Ishikawa (cell line): ENCODE results near the gene F3.

Experiments
- CEBPB ChIP-seq: IDR thresholded peaks from 2 replicates; pipeline ENCODE4 v1.6.1; 2012
- EGR1 ChIP-seq: IDR thresholded peaks from 2 replicates; pipeline ENCODE4 v1.6.1; 2012
- EP300 ChIP-seq: IDR thresholded peaks from 2 replicates; pipeline ENCODE4 v1.6.1; 2012; ENCODE audit warnings: borderline replicate concordance
- FOXM1 ChIP-seq: IDR thresholded peaks from 2 replicates; pipeline ENCODE4 v1.6.1; 2012; ENCODE audit warnings: low read depth, borderline replicate concordance
- NFIC ChIP-seq: IDR thresholded peaks from 2 replicates; pipeline ENCODE4 v1.6.1; 2012
- RAD21 ChIP-seq: IDR thresholded peaks from 2 replicates; pipeline ENCODE4 v1.6.1; 2012; ENCODE audit warnings: low read depth
- TAF1 ChIP-seq: IDR thresholded peaks from 2 replicates; pipeline ENCODE4 v1.6.1; 2012; ENCODE audit warnings: low read depth, mild to moderate bottlenecking
- TCF12 ChIP-seq: IDR thresholded peaks from 2 replicates; pipeline ENCODE4 v1.6.1; 2012; ENCODE audit warnings: low read depth
- YY1 ChIP-seq: IDR thresholded peaks from 2 replicates; pipeline ENCODE4 v1.6.1; 2012; ENCODE audit warnings: low read depth
- TF ChIP-seq, protein P1 (sequence below): IDR thresholded peaks from 2 replicates; pipeline ENCODE4 v1.6.1; 2012

The F3 gene

DNA sequence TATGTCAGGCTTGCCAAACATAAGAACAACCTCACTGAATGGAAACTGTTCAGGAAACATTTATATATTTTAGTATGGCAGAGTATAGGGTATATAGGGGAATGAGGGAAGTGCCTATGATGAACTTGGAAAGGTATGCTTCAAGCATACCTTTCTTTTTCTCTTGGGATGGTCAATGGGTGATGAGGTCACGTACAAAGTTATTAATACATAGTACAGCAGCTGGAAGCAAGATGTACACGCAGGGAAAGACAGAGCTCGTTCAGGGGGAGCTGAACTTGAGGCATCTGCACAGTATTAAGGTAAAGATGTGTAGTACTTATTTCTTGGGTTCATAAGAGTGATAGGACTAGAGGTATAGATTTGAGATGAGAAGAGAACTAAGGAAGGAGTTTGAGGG lies 61.9 kb downstream of the F3 start:
- TF ChIP-seq EGR1, result no peak
- no peak for TF ChIP-seq RAD21
- TF ChIP-seq TAF1, result no peak
- no peak for TF ChIP-seq YY1
- TF ChIP-seq FOXM1, result no peak
- TF ChIP-seq TCF12, result no peak
- TF ChIP-seq CEBPB, result no peak
- TF ChIP-seq, protein P1, sequence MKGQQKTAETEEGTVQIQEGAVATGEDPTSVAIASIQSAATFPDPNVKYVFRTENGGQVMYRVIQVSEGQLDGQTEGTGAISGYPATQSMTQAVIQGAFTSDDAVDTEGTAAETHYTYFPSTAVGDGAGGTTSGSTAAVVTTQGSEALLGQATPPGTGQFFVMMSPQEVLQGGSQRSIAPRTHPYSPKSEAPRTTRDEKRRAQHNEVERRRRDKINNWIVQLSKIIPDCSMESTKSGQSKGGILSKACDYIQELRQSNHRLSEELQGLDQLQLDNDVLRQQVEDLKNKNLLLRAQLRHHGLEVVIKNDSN, result no peak
- TF ChIP-seq EP300, result no peak
- TF ChIP-seq NFIC, result no peak
